Esophagus squamous epithelium (tissue), 5 donors: Measurements from ENCODE around the gene PHLDA2. TPM values are rescaled to one million over a fixed set of nuclear protein-coding genes. Genes with fewer than 3 reads are reported as not detected.

Experiments used
- DNase-seq: peaks from one replicate; lab custom pipeline; 2025; lab: John Stamatoyannopoulos, UW
- H3K27ac ChIP-seq, 4 donors: fragments of 200-600 bp; sonication (generic); one replicate each; pipeline ENCODE4 v1.5.1; 2016 to 2019; ENCODE audit warnings: mild to moderate bottlenecking in 1 of 4
- H3K27me3 ChIP-seq, 4 donors: fragments of 200-600 bp; sonication (generic); 1 replicate in 3 of 4; 2 replicates in 1 of 4; pipeline versions ENCODE4 v1.5.1 to v1.6.0; 2017 to 2021; ENCODE audit warnings: antibody characterized with exemption in 1 of 4
- H3K36me3 ChIP-seq, 3 donors: fragments of 200-600 bp; sonication (generic); one replicate each; pipeline ENCODE4 v1.5.1; 2016 to 2019
- H3K4me1 ChIP-seq, 3 donors: fragments of 200-600 bp; sonication (generic); one replicate each; pipeline ENCODE4 v1.5.1; 2017 to 2019
- H3K4me3 ChIP-seq, 4 donors: fragments of 200-600 bp; sonication (generic); 1 replicate in 3 of 4; 2 replicates in 1 of 4; pipeline ENCODE4 v1.5.1; 2016 to 2019; ENCODE audit warnings: mild to moderate bottlenecking in 2 of 4, moderate library complexity in 1 of 4
- H3K9me3 ChIP-seq, 3 donors: fragments of 200-600 bp; sonication (generic); one replicate each; pipeline ENCODE4 v1.5.1; 2016 to 2019
- CTCF ChIP-seq, 6 experiments: fragments of 450-650 bp in 4 of 6; fragments of 200-600 bp in 2 of 6; sonication (generic) in 2 of 6; IDR thresholded peaks; one replicate each; pipeline ENCODE4 v1.5.1; 2016 to 2019; ENCODE audit warnings: antibody characterized with exemption in 6 of 6, mild to moderate bottlenecking in 4 of 6, moderate library complexity in 4 of 6
- POLR2A ChIP-seq, 4 donors: fragments of 450-650 bp; IDR thresholded peaks; one replicate each; pipeline ENCODE4 v1.6.1; 2017; ENCODE audit warnings: antibody characterized with exemption in 4 of 4, mild to moderate bottlenecking in 4 of 4, moderate library complexity in 3 of 4
- WGBS, 2 donors: methylation state at CpG; one replicate each; pipeline ENCODE4 v1.1.5; 2018; 5-methylcytosine and 5-hydroxymethylcytosine counted together
- intact Hi-C: fragments of 100-400 bp; cut with DNase I; formaldehyde crosslinking; loops from one replicate; pipeline ENCODE4 v1.15.0; 2022
- total RNA-seq, 4 donors: library from RNA; depleted of rRNA; stranded (reverse); fragments of >200 nt; gene quantifications; one replicate each; pipeline ENCODE4 v1.1.0, GENCODE V29; 2016
- donor health status: DM: yes; HTN: yes; CAD: no.

Gene PHLDA2
- total RNA-seq, 4 donors from 2014 or later, result 10.2 to 39.2 (median 22.5) TPM

- Histone ChIP-seq H3K9me3 (no peaks in the 10 kb centered on the region), H3K4me1 (peaks cover 28 to 65% (median 39%) of the 10 kb centered on the region in 3 donors), H3K27me3 (peaks cover 0 to 19% (median 2%) of the 10 kb centered on the region in 4 donors), H3K4me3 (no peak overlapping the region), H3K27ac (peak overlapping the region in 3 of 4 donors; percentile 11 to 95 (median 88)), H3K36me3 (peaks cover 0 to 15% (median 0%) of the 10 kb centered on the region in 3 donors)
- DNase-seq, result no peak
- intact Hi-C loops, result no loop called here
- 62% methylated on average over 3 to 9 of the region's 21 CpGs for WGBS, 2 donors
- TF ChIP-seq POLR2A (IDR thresholded peaks at IDR 0.05) (peak in 1 of 4 donors; percentile 1), CTCF (IDR thresholded peaks at IDR 0.05) (peak in 1 of 6 experiments; percentile 3)
These were observed 24.8 kb downstream of the PHLDA2 start for GRCh38 chr11:2904153-2905052.

DNA sequence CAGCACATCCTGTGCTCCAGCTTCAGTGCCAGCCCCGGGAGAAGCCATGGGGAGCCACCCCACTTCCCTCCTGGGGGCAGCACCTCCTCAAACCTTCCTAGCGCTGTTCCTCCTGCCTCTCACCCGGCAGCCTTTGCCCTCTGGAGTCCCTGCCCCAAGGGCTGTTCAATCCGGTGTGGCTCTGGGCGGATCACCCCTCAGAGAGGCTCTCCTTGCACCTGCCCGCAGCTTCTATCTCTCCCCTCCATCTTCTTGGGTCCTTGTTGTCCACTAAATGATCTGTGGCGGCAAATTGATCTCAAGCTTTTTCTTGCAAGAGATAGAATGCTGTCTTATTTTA, 25.6 kb downstream of the PHLDA2 start:
- Histone ChIP-seq H3K4me3 (peak overlapping the region in 2 of 4 donors; percentile 77 to 88), H3K9me3 (no peaks in the 10 kb centered on the region), H3K36me3 (peaks cover 0 to 15% (median 0%) of the 10 kb centered on the region in 3 donors), H3K4me1 (peaks cover 34 to 65% (median 46%) of the 10 kb centered on the region in 3 donors), H3K27ac (peak overlapping the region in 3 of 4 donors; percentile 88 to 95 (median 91)), H3K27me3 (peaks cover 0 to 11% (median 0%) of the 10 kb centered on the region in 4 donors)
- TF ChIP-seq POLR2A (IDR thresholded peaks at IDR 0.05), result no peak
- TF ChIP-seq CTCF (IDR thresholded peaks at IDR 0.05), result no peak
- 52 to 68% methylated on average over 4 to 7 of the region's 7 CpGs for WGBS, 2 donors
- DNase-seq, result no peak
- intact Hi-C loops, result no loop called here

GRCh38 chr11:2902784-2903671, 26.2 kb downstream of the PHLDA2 start:
- H3K27me3 ChIP-seq, result peaks cover 0 to 5% (median 0%) of the 10 kb centered on the region in 4 donors
- H3K4me3 ChIP-seq, result peak overlapping the region; percentile 53 to 88 (median 71)
- no peaks in the 10 kb centered on the region for H3K9me3 ChIP-seq
- no peak for DNase-seq
- WGBS, 2 donors, result 37 to 62% methylated on average over 10 of the region's 23 CpGs
- peak overlapping the region; percentile 88 to 95 (median 90) for H3K27ac ChIP-seq
- intact Hi-C loops, result no loop called here
- peaks cover 34 to 71% (median 52%) of the 10 kb centered on the region in 3 donors for H3K4me1 ChIP-seq
- H3K36me3 ChIP-seq, result peaks cover 0 to 15% (median 0%) of the 10 kb centered on the region in 3 donors
- TF ChIP-seq CTCF (IDR thresholded peaks at IDR 0.05) (no peak), POLR2A (IDR thresholded peaks at IDR 0.05) (no peak)

DNA sequence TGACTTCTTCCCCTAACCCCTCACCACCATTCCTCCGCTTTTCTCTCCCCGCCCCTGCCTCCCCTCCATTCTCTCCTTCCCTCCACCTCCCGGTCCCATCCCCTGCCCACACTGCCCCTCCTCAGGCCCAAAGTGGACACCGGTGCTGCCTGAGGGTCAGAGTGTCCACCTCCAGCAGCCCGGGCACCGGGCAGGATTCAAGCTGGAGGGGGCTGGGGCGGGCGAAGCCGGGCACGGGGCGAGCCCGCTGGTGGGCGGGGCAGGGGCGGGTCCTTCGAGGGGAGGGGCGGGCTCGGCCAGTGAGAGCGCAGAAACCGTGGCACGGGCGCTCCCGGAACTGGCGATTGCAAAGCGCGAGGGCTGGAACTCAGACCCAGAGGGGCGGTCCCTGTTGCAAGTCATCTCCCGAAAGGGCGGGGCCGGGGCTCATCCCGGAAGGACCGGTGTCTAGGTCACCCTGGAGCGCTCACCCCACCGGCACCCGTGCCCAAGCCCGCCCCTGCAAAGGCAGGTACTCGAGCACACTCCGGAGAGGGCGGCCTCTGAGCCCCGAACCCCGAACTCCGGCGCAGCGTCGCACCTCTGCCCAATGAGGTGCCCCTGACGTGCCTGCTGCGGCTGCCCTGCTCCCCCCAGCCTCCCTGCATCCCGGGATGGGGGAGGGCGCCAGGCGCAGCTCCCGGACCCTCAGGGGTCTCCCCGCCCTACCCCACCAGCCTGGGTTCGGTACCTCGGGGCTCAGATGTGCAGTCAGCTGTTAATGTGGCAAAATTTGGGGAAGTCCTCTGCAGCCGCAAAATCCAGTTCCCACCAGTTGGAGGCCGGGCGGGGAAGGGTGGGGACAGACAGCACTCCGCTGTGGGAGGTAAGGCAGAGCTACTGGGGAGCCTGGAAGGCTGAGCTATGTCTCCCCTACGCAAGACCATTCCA, 27.1 kb downstream of the PHLDA2 start:
- peak; percentile 84 for DNase-seq

More for the DNA sequence above, 27.1 kb downstream of the PHLDA2 start:
- Histone ChIP-seq H3K9me3 (no peaks in the 10 kb centered on the region), H3K4me3 (peak overlapping the region; percentile 53 to 88 (median 71)), H3K27me3 (no peaks in the 10 kb centered on the region), H3K4me1 (peaks cover 38 to 76% (median 52%) of the 10 kb centered on the region in 3 donors), H3K27ac (peak overlapping the region; percentile 88 to 95 (median 90)), H3K36me3 (peaks cover 0 to 15% (median 0%) of the 10 kb centered on the region in 3 donors)
- intact Hi-C loops, result no loop called here
- 6 to 33% methylated on average over 3 to 28 of the region's 58 CpGs for WGBS, 2 donors
- TF ChIP-seq CTCF (IDR thresholded peaks at IDR 0.05) (no peak), POLR2A (IDR thresholded peaks at IDR 0.05) (peak in 2 of 4 donors; percentile 21 to 82)
